ENCODE data around the gene NFKB1.

DNA sequence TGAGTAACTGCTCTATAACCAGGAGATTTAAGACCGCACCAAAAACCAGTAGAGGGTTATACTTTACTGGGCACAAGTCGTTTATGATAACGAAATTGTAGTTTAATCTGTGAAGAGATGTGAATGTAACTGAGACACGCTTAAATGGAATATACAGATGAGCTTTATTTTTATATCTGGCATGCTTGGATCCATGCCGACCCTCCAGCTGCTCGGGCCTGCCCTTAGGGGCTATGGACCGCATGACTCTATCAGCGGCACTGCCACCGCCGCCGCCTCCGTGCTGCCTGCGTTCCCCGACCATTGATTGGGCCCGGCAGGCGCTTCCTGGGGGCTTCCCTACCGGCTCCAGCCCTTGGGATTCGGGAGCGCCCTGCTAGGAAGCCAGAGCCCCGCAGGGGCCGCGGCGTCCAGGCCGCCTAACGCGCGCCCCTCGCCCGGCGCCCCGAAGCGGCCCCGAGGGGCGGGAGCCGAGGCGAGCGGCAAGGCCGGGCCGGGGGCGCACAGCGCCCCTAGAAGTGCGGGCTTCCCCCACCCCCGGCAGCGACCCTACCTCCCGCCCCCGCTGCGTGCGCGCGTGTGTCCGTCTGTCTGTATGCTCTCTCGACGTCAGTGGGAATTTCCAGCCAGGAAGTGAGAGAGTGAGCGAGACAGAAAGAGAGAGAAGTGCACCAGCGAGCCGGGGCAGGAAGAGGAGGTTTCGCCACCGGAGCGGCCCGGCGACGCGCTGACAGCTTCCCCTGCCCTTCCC lies at the start of gene NFKB1:
- TF ChIP-seq PBX3 (IDR thresholded peaks at IDR 0.05; ENCODE audit: insufficient replicate concordance, low read depth, low read length) = no peak
- TF ChIP-seq FOS (IDR thresholded peaks at IDR 0.05; ENCODE audit: borderline replicate concordance, extremely low read depth, insufficient read length) = no peak
- TF ChIP-seq SMC3 (IDR thresholded peaks at IDR 0.05; ENCODE audit: borderline replicate concordance, low read length) = no peak
- TF ChIP-seq POLR2A (IDR thresholded peaks at IDR 0.05; ENCODE audit: low read depth, low read length) = peak; percentile 83; the same call in 1 of the 2 replicates
- no peak for TF ChIP-seq TARDBP (IDR thresholded peaks at IDR 0.05; ENCODE audit: borderline replicate concordance)
- TF ChIP-seq RFX5 (IDR thresholded peaks at IDR 0.05; ENCODE audit: low read depth, low read length) = no peak
- TF ChIP-seq DPF2 (IDR thresholded peaks at IDR 0.05) = peak; percentile 87
- TF ChIP-seq TAF1 (IDR thresholded peaks at IDR 0.05; ENCODE audit: borderline replicate concordance, low read depth, low read length) = peak; percentile 86
- TF ChIP-seq, protein P1, sequence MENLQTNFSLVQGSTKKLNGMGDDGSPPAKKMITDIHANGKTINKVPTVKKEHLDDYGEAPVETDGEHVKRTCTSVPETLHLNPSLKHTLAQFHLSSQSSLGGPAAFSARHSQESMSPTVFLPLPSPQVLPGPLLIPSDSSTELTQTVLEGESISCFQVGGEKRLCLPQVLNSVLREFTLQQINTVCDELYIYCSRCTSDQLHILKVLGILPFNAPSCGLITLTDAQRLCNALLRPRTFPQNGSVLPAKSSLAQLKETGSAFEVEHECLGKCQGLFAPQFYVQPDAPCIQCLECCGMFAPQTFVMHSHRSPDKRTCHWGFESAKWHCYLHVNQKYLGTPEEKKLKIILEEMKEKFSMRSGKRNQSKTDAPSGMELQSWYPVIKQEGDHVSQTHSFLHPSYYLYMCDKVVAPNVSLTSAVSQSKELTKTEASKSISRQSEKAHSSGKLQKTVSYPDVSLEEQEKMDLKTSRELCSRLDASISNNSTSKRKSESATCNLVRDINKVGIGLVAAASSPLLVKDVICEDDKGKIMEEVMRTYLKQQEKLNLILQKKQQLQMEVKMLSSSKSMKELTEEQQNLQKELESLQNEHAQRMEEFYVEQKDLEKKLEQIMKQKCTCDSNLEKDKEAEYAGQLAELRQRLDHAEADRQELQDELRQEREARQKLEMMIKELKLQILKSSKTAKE (IDR thresholded peaks at IDR 0.05; ENCODE audit: low read depth, poor library complexity, severe bottlenecking) = no peak
- TF ChIP-seq TCF12 (IDR thresholded peaks at IDR 0.05; ENCODE audit: low read depth, low read length) = peak; percentile 73
